ENCODE results near the gene CACNA1C.

DNA sequence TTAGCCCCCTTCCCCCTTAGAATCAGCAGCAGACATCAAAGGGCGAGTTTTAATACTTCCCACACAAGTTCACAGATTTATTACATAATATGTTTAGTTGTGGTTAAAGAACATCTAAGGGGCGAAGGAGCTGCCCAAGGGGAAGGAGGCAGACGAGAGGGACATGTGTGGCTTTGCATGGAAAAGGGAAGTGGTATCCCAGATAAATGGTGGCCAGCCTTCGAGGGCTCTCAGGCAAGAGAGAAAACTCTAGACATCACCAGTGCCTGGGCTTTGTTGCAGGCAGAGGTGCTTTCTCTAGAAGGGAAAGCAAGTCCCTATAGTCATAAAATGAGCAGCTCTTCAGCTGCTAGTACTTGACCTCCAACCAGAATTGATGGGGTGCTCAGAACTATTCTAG is 121.2 kb downstream of the CACNA1C start:
- no peak for TF ChIP-seq CTCF (IDR thresholded peaks at IDR 0.05; ENCODE audit: low read depth, low read length, poor library complexity, severe bottlenecking)
- TF ChIP-seq EZH2phosphoT487 (IDR thresholded peaks at IDR 0.05; ENCODE audit: borderline replicate concordance, low read length): no peak

All from DOHH2 (cell line).